NCI-H2029 treated with DMSO at 0.1 percent for 48 hours (cell line): ENCODE results near the gene DNASE1L2.
"Not testable (repeated sequence)": the region's sequence is repeated elsewhere in the genome, so short reads cannot be mapped to it uniquely, and the experiment has no call there.

Experiments
- DNase-seq: peaks from one replicate; lab custom pipeline; 2025; lab: John Stamatoyannopoulos, UW

Gene DNASE1L2, protein sequence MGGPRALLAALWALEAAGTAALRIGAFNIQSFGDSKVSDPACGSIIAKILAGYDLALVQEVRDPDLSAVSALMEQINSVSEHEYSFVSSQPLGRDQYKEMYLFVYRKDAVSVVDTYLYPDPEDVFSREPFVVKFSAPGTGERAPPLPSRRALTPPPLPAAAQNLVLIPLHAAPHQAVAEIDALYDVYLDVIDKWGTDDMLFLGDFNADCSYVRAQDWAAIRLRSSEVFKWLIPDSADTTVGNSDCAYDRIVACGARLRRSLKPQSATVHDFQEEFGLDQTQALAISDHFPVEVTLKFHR

DNA sequence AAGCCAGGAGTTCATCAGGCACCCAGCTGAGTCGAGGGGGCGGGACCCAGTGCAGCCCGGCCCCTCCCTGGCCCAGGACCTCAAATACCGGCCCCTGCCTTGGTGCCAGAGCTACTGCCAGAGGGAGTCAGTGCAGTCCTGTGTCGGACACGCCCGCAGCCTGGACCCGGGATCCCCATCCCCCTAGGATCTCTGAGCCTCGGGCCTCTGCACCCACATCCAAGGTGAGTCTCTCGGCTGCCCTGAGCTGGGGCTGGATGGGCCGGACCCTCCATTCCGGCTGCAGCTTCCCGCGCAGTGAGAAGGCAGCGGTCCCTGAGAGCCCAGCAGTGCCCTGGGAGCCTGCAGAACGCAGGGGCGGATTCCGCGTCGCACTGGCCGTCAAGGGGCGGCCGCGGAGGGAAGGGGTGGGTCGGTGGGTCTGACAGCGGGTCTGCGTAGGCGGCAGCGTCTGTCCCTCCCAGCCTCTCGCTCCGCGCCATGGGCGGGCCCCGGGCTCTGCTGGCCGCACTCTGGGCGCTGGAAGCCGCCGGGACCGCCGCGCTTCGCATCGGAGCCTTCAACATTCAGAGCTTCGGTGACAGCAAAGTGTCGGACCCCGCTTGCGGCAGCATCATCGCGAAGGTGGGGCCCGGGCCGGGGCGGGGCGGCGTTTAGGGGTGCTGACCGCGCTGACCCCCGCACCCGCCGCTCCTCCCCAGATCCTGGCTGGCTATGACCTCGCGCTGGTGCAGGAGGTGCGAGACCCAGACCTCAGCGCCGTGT, at the start of gene DNASE1L2:
DNASE1L2 (plus strand) TSS at position 108 of the 765 bp plus-strand sequence; CDS start at position 481, 373 bp downstream.
- no peak for DNase-seq

DNA sequence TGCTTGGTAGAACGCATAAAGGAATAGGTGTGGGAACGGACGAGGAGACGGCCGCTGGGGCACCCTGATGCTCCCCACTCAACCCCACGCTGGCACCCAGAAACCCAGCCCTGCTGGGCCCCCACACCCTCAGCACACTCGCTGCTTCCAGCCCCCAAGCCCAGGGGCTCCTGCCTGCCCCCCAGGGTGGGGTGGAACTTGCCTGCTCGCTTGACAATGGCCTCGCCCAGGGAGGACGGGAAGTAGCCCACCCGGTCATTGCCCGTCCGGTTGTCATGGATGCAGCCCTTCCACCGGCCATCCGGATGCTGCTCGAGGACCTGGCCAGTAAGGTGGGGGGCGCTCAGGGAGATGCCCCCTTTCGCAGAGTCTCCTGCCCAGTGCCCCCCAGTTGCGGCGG, 49.7 kb upstream of the DNASE1L2 start:
- DNase-seq = no peak

DNA sequence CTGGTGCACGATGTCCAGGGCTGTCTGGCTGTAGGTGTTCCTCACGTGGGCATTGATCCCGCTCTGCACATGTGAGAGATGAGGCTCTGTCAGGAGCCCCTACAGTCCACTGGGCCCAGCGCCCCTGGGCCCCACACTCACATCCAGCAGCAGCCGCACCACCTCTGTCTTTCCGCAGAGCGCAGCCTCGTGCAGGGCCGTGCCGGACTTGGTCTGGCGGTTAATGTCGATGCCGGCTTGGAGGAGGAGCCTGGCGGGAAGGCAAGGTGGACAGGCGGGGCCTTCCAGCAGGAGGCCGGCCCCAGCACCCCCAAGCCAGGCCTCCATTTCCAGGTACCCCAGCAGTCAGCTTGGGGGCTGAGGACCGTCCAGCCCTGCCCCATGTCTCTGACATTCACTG, 49.0 kb upstream of the DNASE1L2 start:
- no peak for DNase-seq

DNA sequence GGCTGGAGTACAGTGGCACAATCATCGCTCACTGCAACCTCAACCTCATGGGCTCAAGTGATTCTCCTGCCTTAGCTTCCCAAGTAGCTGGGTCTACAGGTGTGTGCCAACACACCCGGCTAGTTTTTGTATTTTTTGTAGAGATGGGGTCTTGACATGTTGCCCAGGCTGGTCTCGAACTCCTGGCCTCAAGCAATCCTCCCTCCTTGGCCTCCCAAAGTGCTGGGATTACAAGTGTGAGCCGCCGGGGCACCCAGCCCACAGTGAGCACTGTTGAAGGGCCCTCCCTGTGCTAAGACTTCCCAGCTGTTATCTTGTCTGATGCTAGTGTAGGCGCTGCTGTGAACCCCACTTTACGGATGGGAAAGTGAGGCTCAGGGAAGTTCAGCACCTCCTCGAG, 47.8 kb upstream of the DNASE1L2 start:
- no peak for DNase-seq

DNA sequence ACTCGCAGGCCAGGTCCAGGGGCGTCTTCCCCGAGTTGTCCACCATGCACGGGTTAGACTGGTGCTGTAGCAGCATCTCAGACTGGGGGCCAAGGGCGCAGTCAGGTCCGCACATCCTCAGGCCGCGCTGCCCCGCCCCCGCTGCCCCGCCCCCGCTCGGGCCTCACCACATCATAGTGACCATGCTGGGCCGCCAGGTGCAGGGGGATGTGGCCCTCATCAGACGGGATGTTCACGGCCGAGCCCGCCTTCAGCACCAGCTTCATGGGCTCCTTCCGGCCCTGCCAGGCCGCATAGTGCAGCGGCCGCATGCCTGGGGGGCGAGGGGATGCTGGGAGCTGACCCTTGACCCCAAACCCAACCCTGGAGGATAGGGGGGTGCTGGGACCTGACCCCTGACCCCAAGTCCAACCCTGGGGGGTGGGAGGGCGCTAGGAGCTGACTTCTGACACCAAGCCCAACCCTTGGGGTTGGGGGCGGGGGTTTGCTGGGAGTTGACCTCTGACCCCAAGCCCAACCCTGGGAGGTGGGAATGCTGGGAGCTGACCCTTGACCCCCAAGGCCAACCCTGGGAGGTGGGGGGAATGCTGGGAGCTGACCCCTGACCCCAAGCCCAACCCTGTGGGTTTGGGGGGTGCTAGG, 46.9 kb upstream of the DNASE1L2 start:
- DNase-seq = no peak

DNA sequence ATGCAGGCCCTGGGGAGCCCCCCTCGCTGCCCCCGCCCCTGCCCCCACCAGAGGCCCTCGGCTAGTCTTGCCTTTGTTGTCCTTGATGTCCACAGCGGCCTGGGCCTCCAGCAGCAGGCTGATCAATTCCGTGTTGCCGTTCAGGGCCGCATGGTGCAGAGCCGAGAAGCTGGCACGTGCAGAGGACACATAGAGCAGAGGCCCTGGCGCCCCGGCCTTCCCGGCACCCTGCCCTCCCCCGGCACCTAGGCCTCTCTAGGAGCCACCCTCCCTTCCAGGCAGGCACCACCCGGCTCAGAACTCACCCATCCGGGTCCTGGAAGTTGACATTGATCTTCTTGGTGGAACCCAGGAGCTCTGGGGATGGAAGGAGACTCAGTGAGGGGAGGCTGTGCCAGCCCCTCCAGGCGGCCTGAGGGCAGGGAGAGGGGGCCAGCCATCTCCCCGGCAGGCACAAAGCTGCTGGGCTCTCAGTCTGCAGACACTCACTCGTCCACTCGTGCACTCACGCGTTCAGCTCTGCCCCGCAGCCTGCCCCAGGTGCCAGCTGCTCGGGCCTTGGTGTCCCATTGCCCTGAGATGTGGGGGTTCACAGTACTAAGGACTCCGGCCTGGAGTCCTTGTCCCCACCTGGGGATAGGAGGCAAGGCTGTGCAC, 46.1 kb upstream of the DNASE1L2 start:
- DNase-seq = no peak

DNA sequence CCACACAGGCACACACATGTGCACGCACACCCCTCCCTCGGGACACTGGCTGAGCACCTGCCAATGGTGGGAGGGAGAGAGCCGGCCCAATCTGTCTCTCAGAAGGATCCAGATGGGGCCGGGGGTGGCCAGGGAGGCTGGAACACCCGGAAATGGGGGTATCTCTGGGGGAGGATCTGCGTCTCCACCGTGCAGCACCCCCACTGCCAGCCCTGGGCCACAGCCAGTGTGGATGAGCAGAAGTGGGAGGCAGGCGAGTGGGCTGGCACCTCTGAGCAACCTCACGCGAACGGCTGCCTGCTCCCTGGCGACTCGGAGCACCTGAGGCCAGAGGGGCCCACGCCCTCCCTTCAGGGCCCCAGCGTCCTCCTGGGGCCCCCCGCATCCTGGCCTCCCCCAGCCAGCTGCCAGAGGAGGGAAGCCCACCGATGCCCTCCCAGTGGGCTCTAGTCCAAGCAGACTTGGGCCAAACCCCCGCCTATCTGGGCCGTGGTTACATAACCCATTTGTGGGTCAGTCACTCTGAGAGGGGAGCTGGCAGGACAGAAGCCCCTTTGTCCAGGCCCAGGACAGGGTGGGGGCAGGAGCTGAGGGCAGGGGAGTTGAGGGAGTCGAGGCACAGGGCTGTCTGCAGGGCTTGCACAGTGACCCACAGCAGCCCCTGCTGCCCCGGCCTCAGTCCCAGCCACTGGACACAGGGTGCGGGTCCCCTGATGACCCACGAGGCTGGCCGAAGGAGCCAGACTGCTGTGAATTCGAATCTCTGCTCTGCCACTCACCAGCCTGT, 45.4 kb upstream of the DNASE1L2 start:
- DNase-seq = no peak

DNA sequence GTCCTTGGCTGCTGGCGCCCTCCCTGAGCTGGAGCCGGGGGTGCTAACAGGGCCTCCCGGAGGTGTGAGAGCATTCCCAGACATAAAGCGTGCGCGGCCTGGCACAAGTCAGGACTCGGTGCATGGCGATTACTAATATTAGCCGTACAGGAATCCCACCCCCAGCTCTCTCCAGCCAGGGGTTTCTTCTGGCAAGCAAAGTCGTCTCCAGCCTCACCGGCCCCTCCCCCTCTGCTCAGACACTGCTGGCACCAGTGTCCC, 44.9 kb upstream of the DNASE1L2 start:
- DNase-seq = no peak

DNA sequence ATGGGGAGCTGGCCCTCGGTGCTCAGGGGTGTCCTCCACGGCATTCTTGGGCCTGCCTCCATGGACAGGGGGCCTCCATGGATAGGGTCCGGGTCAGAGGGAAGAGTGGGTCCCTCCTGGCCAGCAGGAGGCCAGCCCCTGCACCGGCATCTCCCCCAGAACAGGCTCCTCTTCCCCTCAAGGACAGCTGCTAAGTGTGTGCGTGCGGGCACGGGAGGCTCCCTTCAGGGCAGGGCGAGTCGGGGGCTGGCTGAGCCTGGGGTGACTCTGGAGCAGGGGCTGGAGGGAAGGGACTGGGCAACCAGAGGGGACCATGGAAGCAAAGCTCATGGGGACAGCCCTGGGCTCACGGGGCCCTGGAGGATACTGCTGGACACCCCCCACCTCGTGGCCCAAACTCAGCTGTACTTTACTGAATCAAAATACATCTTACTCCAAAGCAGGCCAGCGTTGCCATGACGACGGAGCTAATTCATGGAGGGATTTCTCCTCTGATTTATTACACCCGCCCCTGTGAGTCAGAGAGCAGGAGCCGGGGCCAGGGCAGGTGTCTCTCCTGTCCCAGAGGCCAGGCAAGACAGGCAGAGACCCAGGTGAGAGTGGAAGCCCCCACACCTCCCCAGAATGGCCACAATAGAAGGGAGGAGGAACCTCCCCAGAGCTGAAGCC, 41.9 kb upstream of the DNASE1L2 start:
- DNase-seq = no peak

DNA sequence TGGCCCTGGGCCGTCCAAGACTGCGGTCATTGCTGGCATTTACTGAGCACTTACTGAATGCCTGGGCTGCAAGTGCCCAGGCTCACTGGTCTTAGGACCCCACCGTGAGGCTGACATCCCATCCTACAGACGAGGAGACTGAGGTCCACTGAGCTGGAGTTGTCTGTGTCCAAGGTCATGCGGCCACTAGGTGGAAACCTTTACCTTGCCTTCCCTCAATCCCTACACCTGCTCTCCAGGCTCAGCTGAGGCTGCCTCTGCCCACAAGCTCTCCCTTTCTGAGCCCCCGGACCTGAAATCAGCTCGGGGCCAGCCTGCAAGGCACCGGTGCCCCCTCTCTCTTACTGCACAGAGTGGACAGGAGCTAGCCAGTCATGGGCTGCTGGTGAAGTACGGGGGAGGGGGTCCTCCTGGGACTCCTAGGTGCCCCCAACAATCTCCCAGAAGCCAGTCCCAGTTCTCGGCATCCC, 41.4 kb upstream of the DNASE1L2 start:
- no peak for DNase-seq

DNA sequence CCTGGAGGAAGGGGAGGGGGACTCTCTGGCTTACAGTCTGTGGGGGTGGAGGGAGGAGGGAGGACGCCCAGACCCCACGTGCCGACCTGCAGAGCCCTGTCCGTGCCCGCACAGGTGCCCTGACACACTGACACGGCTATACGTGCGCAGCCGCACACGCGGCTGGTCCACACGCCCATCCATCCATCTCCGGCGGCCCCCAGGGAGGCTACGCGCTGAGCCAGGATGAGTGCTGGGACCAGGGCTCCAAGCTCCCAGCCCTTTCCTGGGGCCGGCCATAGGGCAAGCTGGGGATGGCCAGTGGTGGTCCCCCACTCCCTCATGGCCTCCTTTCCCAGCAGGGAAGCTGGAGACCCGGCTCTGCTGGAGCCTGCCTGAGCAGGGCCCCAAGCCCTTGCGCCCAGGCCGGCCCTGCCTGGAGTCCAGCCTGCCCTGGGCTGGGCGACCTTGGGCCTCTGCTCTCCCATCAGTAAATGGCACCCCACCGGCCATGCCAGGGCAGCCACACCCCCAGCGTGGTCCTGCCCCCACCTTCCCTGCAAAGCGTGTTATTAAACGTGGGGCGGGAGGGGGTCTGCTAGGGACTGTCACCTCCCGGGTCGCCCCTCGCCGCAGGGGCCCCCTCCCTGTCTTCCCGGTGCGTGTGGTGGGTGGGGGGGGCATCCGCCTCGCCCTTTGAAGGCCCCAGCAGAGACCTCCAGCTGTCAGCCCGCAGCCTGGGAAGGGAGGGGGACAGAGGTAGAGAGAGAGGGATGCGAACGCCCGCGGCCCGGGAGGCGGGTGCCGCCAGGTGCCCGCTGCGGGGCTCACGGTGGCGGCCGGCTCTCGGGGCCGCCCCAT, 40.7 kb upstream of the DNASE1L2 start:
- no peak for DNase-seq

DNA sequence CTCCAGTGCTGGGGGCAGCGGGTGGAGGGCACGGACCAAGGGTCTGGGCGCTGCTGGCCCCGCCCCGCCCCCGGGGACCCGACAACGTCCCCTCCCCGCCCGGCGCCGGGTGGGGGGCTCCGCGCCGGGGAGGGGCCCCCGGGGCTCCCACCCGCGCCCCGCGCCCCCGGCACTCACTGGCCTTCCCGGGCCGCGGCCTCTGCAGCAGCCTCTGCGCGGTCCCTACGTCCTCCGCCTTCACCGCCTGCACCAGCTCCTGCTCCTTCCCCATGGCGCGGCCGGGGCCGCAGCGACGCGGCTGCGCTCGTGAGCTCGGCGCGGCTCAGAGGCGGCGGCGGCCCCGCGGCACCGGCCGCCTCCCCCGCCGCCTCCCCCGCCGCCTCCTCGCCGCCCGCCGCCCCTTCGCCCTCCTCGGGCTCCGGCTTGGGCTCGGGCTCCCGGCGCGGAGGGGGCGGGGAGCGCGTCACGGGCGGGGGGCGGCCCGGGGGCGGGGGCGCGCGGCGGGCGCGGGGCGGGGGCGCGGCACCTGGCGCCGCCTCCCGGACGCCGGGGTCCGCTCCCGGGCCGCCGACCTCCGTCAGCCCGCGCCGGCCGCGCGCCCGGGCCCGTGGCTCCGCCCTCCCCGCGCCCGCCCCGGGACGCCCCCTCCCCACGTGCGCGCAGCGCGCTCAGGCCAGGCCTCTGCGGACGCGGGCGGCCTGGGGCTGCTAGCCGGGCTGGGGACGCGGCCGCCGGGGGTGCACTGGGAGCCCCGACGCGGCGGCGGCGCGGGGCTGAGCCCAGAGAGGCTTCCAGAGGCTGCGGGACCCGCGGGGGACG, 39.9 kb upstream of the DNASE1L2 start, which contains the start of gene CASKIN1:
CASKIN1 (minus strand) TSS at position 444 of the 819 bp plus-strand sequence; CDS start at position 271, 173 bp downstream.
- DNase-seq = no peak

DNA sequence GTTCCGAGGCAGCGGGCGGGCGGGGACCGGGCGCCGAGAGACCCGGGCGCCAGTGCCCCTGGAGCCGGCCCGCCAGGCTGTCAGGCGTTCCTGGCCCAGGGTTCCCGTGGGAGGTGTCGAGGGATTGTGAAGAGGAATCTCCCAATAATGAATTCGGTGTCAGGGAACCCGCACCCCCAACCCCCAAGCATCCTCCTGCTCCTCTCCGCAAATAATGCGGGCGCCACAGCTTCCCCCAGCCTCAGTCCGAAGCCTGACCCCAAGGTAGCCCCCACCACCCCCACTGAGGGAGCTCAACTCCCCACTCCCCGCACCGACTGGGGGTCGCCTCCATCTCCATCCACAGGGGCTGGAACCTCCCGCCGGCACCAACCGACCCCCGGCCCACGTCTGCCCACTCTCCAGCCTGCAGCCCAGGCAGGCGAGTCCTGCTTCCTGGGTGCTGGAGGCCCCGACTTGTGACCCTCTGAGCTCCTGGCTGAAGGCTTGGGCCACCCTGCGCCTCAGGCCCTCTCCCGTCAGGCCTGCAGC, 39.2 kb upstream of the DNASE1L2 start:
- DNase-seq = no peak

DNA sequence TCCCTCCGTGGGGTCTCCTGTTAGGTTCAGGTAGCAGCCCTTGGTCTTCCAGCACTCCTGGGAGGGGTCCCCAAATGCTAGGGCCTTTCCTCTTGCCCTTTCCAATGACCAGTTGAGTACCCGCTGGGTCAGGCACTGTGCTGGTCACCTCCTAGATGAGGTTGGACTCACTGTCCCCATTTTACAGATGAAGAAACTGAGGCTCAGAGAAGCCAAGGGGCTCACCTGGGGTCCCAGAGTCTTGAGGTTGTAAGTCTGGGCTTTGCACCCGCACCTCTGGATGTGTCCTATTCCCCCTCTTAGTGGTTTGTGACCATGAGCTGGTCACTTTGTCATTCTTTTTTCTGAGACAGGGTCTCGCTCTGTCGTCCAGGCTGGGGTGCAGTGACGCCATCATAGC, 38.5 kb upstream of the DNASE1L2 start:
- no peak for DNase-seq

DNA sequence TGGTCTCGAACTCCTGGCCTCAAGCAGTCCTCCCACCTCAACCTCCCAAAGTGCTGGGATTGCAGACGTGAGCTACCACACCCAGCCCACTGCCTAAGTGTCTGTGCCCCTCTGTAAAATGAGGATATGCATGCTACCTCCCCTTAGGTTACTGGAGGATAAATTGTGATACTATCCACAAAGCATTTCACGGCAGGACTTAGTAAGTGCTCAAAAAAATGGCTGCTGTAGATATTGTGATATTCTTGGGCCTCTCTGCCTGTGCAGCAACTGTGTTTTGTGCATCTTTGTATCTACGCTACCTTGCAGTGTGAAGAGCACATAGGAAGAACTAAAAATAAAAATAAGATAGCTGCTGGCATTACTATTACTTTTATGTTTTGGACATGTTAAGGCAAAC, 38.0 kb upstream of the DNASE1L2 start:
- DNase-seq = no peak

DNA sequence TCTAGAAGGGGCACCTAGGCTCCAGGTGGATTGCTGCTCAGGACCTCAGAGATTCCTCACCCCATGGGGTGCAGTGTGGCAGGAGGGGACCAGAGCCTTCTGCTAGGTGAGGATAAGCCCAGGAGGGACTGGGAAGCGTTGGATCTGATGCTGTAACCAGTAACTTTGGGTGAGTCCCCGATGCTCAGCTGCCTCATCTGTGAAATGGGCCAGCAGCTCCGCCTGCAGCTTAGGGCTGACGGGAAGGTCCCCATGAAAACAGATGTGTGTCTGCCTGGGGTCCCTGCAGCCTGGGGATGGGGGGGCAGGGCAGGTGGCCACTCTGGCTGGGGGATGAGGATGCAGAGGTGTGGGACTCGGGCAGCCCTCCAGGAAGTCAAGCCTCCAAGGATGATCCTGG, 37.1 kb upstream of the DNASE1L2 start:
- DNase-seq = no peak

DNA sequence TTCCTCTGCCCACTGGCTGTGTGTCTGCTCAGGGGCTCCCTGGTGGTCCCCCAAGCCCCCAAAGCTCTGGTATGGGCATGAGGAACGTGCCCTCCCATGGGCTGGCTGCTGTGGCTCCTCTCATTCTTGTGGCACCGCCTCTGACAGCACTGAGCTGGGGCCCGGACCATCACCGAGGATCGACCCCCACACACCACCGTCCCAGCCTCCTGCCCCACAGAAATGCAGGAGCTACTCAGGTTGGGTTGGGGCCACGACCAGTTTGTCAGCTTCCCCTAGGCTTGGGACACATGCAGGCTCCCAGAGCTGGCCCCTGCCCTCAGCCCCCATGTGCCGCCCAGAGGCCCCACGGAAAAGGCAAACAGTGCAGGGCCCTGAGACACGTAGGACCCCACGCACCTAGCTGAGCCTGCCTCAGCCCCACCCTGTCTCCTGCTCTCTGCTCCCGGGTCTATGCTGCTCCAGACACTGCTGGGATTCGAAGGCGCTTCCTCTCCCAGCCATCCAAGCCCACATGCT, 36.6 kb upstream of the DNASE1L2 start:
- no peak for DNase-seq

DNA sequence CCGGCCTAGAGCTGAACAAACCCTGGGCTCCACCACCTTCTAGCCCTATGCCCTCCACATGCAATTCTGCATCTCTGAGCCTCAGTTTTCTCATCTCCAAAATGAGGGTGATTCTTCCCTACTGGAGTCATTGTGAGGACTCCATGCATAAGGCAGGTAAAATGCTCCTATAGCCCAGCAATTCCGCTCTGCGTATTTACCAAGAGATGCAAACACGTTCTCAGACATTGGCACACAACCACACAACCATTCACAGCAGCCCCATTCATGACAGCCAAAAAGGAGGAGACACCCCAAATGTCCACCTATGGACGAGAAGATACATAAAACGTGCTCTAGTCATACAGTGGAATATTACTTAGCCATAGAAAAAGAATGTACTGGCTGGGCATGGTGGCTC, 35.9 kb upstream of the DNASE1L2 start:
- DNase-seq = no peak

DNA sequence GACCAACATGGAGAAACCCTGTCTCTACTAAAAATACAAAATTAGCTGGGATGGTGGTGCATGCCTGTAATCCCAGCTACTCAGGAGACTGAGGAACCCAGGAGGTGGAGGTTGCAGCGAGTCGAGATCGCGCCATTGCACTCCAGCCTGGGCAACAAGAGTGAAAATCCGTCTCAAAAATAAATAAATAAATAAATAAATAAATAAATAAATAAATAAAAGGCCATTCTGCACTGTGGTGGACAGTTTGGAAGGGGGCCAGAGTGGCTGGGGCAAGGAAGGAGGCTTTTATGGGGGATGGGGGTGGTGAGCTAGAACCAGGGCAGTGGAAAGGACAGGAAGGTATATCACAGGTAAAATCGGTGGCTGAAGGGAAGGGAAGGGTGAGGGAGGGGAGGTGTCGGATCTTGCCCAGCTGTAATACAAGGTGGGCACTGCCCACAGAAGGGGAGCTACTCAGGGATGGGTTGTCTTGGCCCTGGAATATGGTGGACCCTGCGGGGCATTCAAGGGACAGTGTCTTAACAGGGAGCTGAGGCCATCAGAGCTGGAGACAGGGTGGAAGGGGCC, 33.0 kb upstream of the DNASE1L2 start:
- not testable (repeated sequence) for DNase-seq
